Smooth muscle cell (in vitro differentiated cells): Measurements from ENCODE around the gene RCCD1. TPM values are rescaled to one million over a fixed set of nuclear protein-coding genes. Genes with fewer than 3 reads are reported as not detected.

Experiments
- DNase-seq: peaks from one replicate; lab custom pipeline; 2025; ENCODE audit not compliant: unreplicated experiment; lab: John Stamatoyannopoulos, UW
- H2AFZ ChIP-seq: fragments of 200-600 bp; sonication (generic); 2 replicates; pipeline ENCODE4 v1.6.0; 2016; ENCODE audit warnings: antibody characterized with exemption, low read depth, mild to moderate bottlenecking
- H3F3A ChIP-seq: fragments of 200-600 bp; sonication (generic); 2 replicates; pipeline ENCODE4 v1.6.0; 2017; ENCODE audit warnings: antibody characterized with exemption, low read depth
- H3K27ac ChIP-seq: fragments of 200-600 bp; sonication (generic); 2 replicates; pipeline ENCODE4 v1.5.1; 2016; ENCODE audit warnings: low read depth, mild to moderate bottlenecking
- H3K27me3 ChIP-seq: fragments of 200-600 bp; sonication (generic); 2 replicates; pipeline ENCODE4 v1.6.1; 2016; ENCODE audit warnings: low read depth, mild to moderate bottlenecking
- H3K36me3 ChIP-seq: fragments of 200-600 bp; sonication (generic); 2 replicates; pipeline ENCODE4 v1.5.1; 2016; ENCODE audit warnings: low read depth
- H3K4me1 ChIP-seq: fragments of 200-600 bp; sonication (generic); 2 replicates; pipeline ENCODE4 v1.5.1; 2016; ENCODE audit warnings: low read depth
- H3K4me2 ChIP-seq: fragments of 200-600 bp; sonication (generic); 2 replicates; pipeline ENCODE4 v1.6.0; 2016; ENCODE audit warnings: mild to moderate bottlenecking
- H3K4me3 ChIP-seq: fragments of 200-600 bp; sonication (generic); 2 replicates; pipeline ENCODE4 v1.5.1; 2016; ENCODE audit warnings: mild to moderate bottlenecking
- H3K79me2 ChIP-seq: fragments of 200-600 bp; sonication (generic); 2 replicates; pipeline ENCODE4 v1.6.0; 2016; ENCODE audit warnings: low read depth, mild to moderate bottlenecking
- H3K9ac ChIP-seq: fragments of 200-600 bp; sonication (generic); 2 replicates; pipeline ENCODE4 v1.6.0; 2016; ENCODE audit warnings: low read depth
- H3K9me3 ChIP-seq: fragments of 200-600 bp; sonication (generic); replicated peaks from 2 replicates; pipeline ENCODE4 v1.5.1; 2016; ENCODE audit warnings: low read depth
- H4K20me1 ChIP-seq: fragments of 200-600 bp; sonication (generic); 2 replicates; pipeline ENCODE4 v1.6.0; 2016; ENCODE audit warnings: low read depth
- WGBS: methylation state at CpG from one replicate; pipeline ENCODE4 v1.1.7; 2016; ENCODE audit warnings: low lambda C conversion rate; 5-methylcytosine and 5-hydroxymethylcytosine counted together
- polyA plus RNA-seq: library from polyadenylated mRNA; unstranded; fragments of >200 nt; fragmentation: Nextera tagmentation; extraction: Ambion mirVana; gene quantifications from 2 replicates; pipeline ENCODE4 v1.2.1, GENCODE V29; 2016
- total RNA-seq: library from RNA; depleted of rRNA; stranded (reverse); fragments of >200 nt; gene quantifications from 2 replicates; pipeline ENCODE4 v1.2.3, GENCODE V29; 2014
- TF ChIP-seq, protein P1 (sequence below): fragments of 200-600 bp; sonication (generic); IDR thresholded peaks from 2 replicates; pipeline ENCODE4 v1.5.1; 2017; ENCODE audit warnings: borderline replicate concordance, mild to moderate bottlenecking, antibody characterized with exemption; ENCODE audit not compliant: insufficient read depth, poor library complexity, severe bottlenecking

RCCD1 gene
- total and polyA plus RNA-seq, 2 experiments from 2014 or later, result 4.4 to 9.2 TPM

DNA sequence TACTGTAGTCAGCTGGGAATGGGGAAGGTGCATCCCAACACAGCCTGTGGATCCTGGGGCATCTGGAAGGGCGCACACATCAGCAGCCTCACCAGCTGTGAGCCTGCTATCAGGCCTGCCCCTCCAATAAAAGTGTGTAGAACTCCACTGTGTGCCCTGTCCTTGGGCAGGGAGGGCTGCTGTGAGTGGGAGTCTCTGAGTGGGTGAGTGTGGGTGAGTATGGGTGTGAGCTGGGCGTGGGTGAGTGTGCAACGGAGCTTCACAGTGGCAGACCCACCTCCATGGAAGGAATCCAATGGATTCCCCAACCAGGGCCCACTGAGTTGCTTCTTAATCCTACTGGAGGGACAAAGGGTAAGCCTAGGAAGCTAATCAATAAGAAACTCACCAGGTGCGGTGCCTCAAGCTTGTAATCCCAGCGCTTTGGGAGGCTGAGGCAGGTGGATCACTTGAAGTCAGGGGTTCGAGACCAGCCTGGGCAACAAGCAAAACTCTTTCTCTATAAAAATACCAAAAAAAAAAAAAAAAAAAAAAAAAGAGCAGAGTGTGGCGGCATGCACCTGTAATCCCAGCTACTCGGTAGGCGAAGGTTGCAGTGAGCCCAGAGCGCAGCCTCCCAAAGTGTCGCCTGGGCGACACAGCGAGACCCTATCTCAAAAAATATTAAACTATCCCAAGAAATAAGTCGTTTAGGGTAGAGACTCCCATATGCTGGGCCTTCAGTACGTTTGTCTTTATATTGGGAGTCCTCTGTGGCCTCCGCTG, 555 bp upstream of the RCCD1 start:
- no peaks in the 10 kb centered on the region for H3K9me3 ChIP-seq
- peak overlapping the region; percentile 94 for H3K4me2 ChIP-seq
- H3K27me3 ChIP-seq, result no peaks in the 10 kb centered on the region
- peaks cover 17% of the 10 kb centered on the region for H3K4me1 ChIP-seq
- H3K36me3 ChIP-seq, result no peaks in the 10 kb centered on the region
- no peak overlapping the region for H2AFZ ChIP-seq
- peak overlapping the region; percentile 79 for H3K27ac ChIP-seq
- no peak overlapping the region for H3K9ac ChIP-seq
- H3K4me3 ChIP-seq, result peak overlapping the region; percentile 72
- 73% methylated on average over 16 of the region's 16 CpGs for whole genome bisulfite sequencing
- H3K79me2 ChIP-seq, result no peaks in the 10 kb centered on the region
- TF ChIP-seq, protein P1, sequence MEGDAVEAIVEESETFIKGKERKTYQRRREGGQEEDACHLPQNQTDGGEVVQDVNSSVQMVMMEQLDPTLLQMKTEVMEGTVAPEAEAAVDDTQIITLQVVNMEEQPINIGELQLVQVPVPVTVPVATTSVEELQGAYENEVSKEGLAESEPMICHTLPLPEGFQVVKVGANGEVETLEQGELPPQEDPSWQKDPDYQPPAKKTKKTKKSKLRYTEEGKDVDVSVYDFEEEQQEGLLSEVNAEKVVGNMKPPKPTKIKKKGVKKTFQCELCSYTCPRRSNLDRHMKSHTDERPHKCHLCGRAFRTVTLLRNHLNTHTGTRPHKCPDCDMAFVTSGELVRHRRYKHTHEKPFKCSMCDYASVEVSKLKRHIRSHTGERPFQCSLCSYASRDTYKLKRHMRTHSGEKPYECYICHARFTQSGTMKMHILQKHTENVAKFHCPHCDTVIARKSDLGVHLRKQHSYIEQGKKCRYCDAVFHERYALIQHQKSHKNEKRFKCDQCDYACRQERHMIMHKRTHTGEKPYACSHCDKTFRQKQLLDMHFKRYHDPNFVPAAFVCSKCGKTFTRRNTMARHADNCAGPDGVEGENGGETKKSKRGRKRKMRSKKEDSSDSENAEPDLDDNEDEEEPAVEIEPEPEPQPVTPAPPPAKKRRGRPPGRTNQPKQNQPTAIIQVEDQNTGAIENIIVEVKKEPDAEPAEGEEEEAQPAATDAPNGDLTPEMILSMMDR, result no peak
- DNase-seq, result no peak
- H4K20me1 ChIP-seq, result peaks cover 9% of the 10 kb centered on the region
- peaks cover 5% of the 10 kb centered on the region for H3F3A ChIP-seq

DNA sequence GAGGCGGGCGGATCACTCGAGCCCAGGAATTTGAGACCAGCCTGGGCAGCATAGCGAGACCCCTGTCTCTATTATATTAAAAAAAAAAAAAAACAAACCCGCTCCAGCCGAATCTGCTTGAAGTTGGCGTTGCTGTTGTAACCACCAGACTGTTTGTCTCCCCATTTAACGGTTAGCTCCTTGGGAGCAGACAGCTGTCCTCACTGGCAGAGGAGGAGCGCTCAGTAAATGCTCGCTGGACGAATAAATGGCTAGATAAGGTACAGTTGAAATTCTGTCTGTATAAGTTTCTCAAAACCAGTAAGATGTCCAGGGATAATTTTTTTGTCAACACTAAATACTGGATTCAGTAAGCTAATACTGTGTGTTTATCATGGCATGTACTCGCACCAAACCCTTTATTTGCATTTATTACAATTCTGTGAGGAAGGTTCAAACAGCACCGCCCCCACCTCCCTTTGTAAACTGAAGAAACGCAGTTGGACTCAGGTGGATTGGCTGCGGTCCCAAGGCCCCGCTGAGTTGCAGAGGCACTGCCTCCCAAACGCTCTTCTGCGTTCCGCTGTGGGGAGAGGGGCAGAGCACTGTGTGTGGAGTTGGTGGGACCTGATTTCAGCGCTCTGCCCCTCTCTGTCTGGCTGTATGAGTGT, 1.1 kb downstream of the RCCD1 start:
- Histone ChIP-seq H3K9ac (peak overlapping the region; percentile 88), H3K4me1 (peaks cover 17% of the 10 kb centered on the region), H3K9me3 (no peaks in the 10 kb centered on the region), H3K27ac (no peak overlapping the region), H4K20me1 (peaks cover 9% of the 10 kb centered on the region), H3F3A (peaks cover 5% of the 10 kb centered on the region), H3K36me3 (no peaks in the 10 kb centered on the region), H3K4me3 (peak overlapping the region; percentile 72), H3K27me3 (no peaks in the 10 kb centered on the region), H3K79me2 (no peaks in the 10 kb centered on the region), H3K4me2 (peak overlapping the region; percentile 94), H2AFZ (no peak overlapping the region)
- TF ChIP-seq, protein P1, result no peak
- 60% methylated on average over 20 of the region's 20 CpGs for WGBS
- no peak for DNase-seq

DNA sequence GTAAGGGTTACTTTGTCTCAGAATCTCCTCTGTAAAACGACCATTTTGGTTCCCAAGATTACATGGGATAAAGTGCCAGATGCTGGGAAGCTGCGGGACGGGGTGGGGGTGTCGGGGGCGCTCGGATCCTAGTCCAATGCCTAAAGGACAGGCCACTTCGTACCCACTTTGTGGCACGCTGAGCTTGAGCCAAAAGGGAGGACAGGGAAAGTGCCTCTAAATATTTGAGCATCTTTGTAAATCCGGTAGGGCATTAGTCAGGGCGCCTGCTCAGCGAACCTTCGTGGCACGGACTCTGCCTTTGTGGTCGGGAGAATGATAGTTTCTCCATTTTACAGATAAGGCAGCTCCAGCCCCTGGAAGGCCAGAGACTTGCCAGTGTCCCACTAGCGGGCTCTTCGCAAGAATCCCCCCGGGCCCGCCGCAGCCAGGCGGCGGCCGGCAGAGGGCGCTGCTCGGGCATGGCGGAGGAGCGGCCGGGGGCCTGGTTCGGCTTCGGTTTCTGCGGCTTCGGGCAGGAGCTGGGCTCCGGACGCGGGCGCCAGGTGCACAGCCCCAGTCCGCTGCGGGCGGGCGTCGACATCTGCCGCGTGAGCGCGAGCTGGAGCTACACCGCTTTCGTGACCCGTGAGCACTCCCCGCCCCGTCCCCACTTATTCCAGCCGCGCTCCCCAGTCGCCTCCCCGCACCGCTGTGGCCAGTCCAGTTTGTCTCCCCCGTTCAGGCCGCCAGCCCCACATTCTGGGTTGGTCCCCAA, 1.8 kb downstream of the RCCD1 start:
- WGBS, result 6% methylated on average over 56 of the region's 56 CpGs

More for the DNA sequence above, 1.8 kb downstream of the RCCD1 start:
- Histone ChIP-seq H3K4me3 (peak overlapping the region; percentile 69), H3K27ac (no peak overlapping the region), H3K9me3 (no peaks in the 10 kb centered on the region), H3K4me2 (peak overlapping the region; percentile 94), H3K27me3 (no peaks in the 10 kb centered on the region), H3K9ac (peak overlapping the region; percentile 39), H3K79me2 (no peaks in the 10 kb centered on the region), H3K4me1 (peaks cover 17% of the 10 kb centered on the region), H3K36me3 (no peaks in the 10 kb centered on the region), H3F3A (peaks cover 5% of the 10 kb centered on the region), H2AFZ (peak overlapping the region; percentile 54), H4K20me1 (peaks cover 9% of the 10 kb centered on the region)
- DNase-seq, result peak; percentile 66
- TF ChIP-seq, protein P1, result peak; percentile 98
